HG02763 (cell line): ENCODE data around the gene PRKAR1B.

Source experiments
- ATAC-seq: cut with Tn5 transposase; IDR thresholded peaks from one replicate; pipeline ENCODE4 v1.9.1; 2021; ENCODE audit warnings: mild to moderate bottlenecking, moderate library complexity; ENCODE audit not compliant: unreplicated experiment

Gene PRKAR1B

GRCh38 chr7:594212-594913 is 132.7 kb downstream of the PRKAR1B start:
- ATAC-seq: no peak

GRCh38 chr7:593324-594115 is 133.6 kb downstream of the PRKAR1B start:
- ATAC-seq: no peak

GRCh38 chr7:591856-592628 is 135.0 kb downstream of the PRKAR1B start:
- no peak for ATAC-seq

GRCh38 chr7:590731-591551 is 136.1 kb downstream of the PRKAR1B start:
- no peak for ATAC-seq

- ATAC-seq: no peak
Measured at GRCh38 chr7:589781-590575, 137.1 kb downstream of the PRKAR1B start.

GRCh38 chr7:587767-588166 is 139.3 kb downstream of the PRKAR1B start:
- no peak for ATAC-seq

GRCh38 chr7:586494-586893 is 140.6 kb downstream of the PRKAR1B start:
- ATAC-seq: no peak

GRCh38 chr7:585873-586272 is 141.2 kb downstream of the PRKAR1B start:
- no peak for ATAC-seq

GRCh38 chr7:585229-585711 is 141.8 kb downstream of the PRKAR1B start:
- ATAC-seq: no peak

- ATAC-seq: no peak
Measured at GRCh38 chr7:584820-585219, 142.3 kb downstream of the PRKAR1B start.

GRCh38 chr7:584122-584465 is 143.0 kb downstream of the PRKAR1B start:
- ATAC-seq: no peak

- ATAC-seq: no peak
Measured at GRCh38 chr7:583410-584121, 143.5 kb downstream of the PRKAR1B start.

GRCh38 chr7:582931-583330 is 144.2 kb downstream of the PRKAR1B start:
- ATAC-seq: no peak

- no peak for ATAC-seq
Measured at GRCh38 chr7:582081-582835, 144.8 kb downstream of the PRKAR1B start.

GRCh38 chr7:578386-578785 is 148.7 kb downstream of the PRKAR1B start:
- ATAC-seq: no peak

GRCh38 chr7:577741-578370 is 149.2 kb downstream of the PRKAR1B start:
- no peak for ATAC-seq

GRCh38 chr7:577278-577665 is 149.8 kb downstream of the PRKAR1B start:
- ATAC-seq: no peak
